Activated CD4-positive, alpha-beta T cell treated with anti-CD3 and anti-CD28 coated beads, Interleukin-10, Interleukin-2, amounts not matched to agents 100 ng/mL and 50 ng/mL, durations not matched to agents 16 hours and 8 hours (primary cell): Measurements from ENCODE around the gene ZNF460.
"Not testable (repeated sequence)": the region's sequence is repeated elsewhere in the genome, so short reads cannot be mapped to it uniquely, and the experiment has no call there.

ENCODE experiments used
- DNase-seq: peaks from one replicate; pipeline ENCODE4 v3.0.0-alpha.2; 2020

The ZNF460 gene

GRCh38 chr19:57280165-57280961 lies at the start of gene ZNF460:
TSS of gene ZNF460 (plus strand) at chr19:57280485. CDS start at chr19:57280807, 322 bp downstream.
- peak; percentile 98 for DNase-seq

GRCh38 chr19:57231686-57232085 lies 48.6 kb upstream of the ZNF460 start:
- DNase-seq: no peak

- DNase-seq: no peak
Observed at GRCh38 chr19:57233207-57233606, 47.1 kb upstream of the ZNF460 start.

GRCh38 chr19:57239982-57240310 lies 40.3 kb upstream of the ZNF460 start:
- DNase-seq: no peak

- peak; percentile 96 for DNase-seq
Observed at GRCh38 chr19:57240311-57241090, 39.8 kb upstream of the ZNF460 start, which contains the start of gene ZNF805. TSS of gene ZNF805 (plus strand) at chr19:57240632. CDS start at chr19:57240892, 260 bp downstream.

GRCh38 chr19:57241176-57241575 lies 39.1 kb upstream of the ZNF460 start:
- no peak for DNase-seq

- DNase-seq: no peak
Observed at GRCh38 chr19:57242821-57243220, 37.5 kb upstream of the ZNF460 start.

GRCh38 chr19:57244513-57244912 lies 35.8 kb upstream of the ZNF460 start:
- no peak for DNase-seq

- no peak for DNase-seq
Observed at GRCh38 chr19:57245066-57245465, 35.2 kb upstream of the ZNF460 start.

GRCh38 chr19:57245959-57246358 lies 34.3 kb upstream of the ZNF460 start:
- DNase-seq: no peak

- no peak for DNase-seq
Observed at GRCh38 chr19:57248646-57249045, 31.6 kb upstream of the ZNF460 start.

GRCh38 chr19:57249329-57249728 lies 31.0 kb upstream of the ZNF460 start:
- no peak for DNase-seq

- not testable (repeated sequence) for DNase-seq
Observed at GRCh38 chr19:57253767-57254166, 26.5 kb upstream of the ZNF460 start.

- no peak for DNase-seq
Observed at GRCh38 chr19:57262044-57262443, 18.2 kb upstream of the ZNF460 start.

GRCh38 chr19:57263244-57263741 lies 17.0 kb upstream of the ZNF460 start:
- DNase-seq: no peak

GRCh38 chr19:57267291-57267690 lies 13.0 kb upstream of the ZNF460 start:
- DNase-seq: no peak

GRCh38 chr19:57269515-57270250 lies 10.6 kb upstream of the ZNF460 start:
- DNase-seq: peak; percentile 28

- DNase-seq: no peak
Observed at GRCh38 chr19:57271280-57271679, 9.0 kb upstream of the ZNF460 start.

GRCh38 chr19:57273014-57273413 lies 7.3 kb upstream of the ZNF460 start:
- DNase-seq: no peak

- DNase-seq: no peak
Observed at GRCh38 chr19:57276430-57276829, 3.9 kb upstream of the ZNF460 start.

GRCh38 chr19:57278481-57278880 lies 1.8 kb upstream of the ZNF460 start:
- not testable (repeated sequence) for DNase-seq

GRCh38 chr19:57279418-57280164 lies 694 bp upstream of the ZNF460 start:
- peak; percentile 94 for DNase-seq
